Astrocyte (in vitro differentiated cells and primary cell): ENCODE measurements around the gene VWA5B1.

Experiments used
- CTCF ChIP-seq: IDR thresholded peaks from 2 replicates; pipeline ENCODE4 v1.5.1; 2011; ENCODE audit warnings: low read depth, mild to moderate bottlenecking, inconsistent platforms, low read length, moderate library complexity; ENCODE audit not compliant: insufficient read depth
- EZH2 ChIP-seq: IDR thresholded peaks from 2 replicates; pipeline ENCODE4 v1.6.1; 2012; ENCODE audit warnings: mild to moderate bottlenecking, low read length, inconsistent platforms; ENCODE audit not compliant: insufficient read depth

DNA sequence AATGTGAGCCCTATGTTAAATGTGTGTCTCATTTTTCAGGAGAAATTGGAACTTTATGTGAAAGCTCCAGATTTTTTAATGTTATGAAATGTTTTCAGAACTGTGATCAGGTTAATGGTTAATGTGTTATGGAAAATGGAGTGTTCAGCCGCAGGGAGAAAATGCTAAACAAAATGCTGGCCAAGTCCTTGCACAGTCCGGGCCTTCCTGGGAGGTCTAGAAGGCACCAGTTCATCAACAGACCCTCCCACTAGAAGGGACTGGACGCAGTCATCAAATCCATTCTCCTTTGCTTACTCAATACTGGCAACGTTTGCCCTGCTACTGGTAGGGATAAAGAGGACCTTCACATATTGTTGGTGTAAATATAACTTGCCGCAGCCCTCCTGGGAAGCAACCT, 43.4 kb downstream of the VWA5B1 start:
- TF ChIP-seq EZH2 = no peak
- TF ChIP-seq CTCF = no peak
